KG1 (cell line): ENCODE results near the gene MLXIP.
"Not testable (repeated sequence)": the region's sequence is repeated elsewhere in the genome, so short reads cannot be mapped to it uniquely, and the experiment has no call there.

Source experiments
- DNase-seq: peaks from one replicate; lab custom pipeline; 2025; lab: John Stamatoyannopoulos, UW

The MLXIP gene

GRCh38 chr12:122078141-122079032, at the start of gene MLXIP:
Gene MLXIP, plus strand, starts transcription at chr12:122078756. Its CDS starts 98 bp downstream, at chr12:122078854.
- peak; percentile 80 for DNase-seq

GRCh38 chr12:122028905-122029560, 49.5 kb upstream of the MLXIP start:
- DNase-seq: no peak

- DNase-seq: no peak
Observed at GRCh38 chr12:122029620-122030423, 48.7 kb upstream of the MLXIP start.

GRCh38 chr12:122030424-122031035, 48.0 kb upstream of the MLXIP start:
- DNase-seq: no peak

- DNase-seq: peak; percentile 21
Observed at GRCh38 chr12:122031342-122032216, 47.0 kb upstream of the MLXIP start.

- no peak for DNase-seq
Observed at GRCh38 chr12:122032580-122032979, 46.0 kb upstream of the MLXIP start.

GRCh38 chr12:122035292-122035691, 43.3 kb upstream of the MLXIP start:
- no peak for DNase-seq

- DNase-seq: no peak
Observed at GRCh38 chr12:122036153-122036552, 42.4 kb upstream of the MLXIP start.

GRCh38 chr12:122040579-122041386, 37.8 kb upstream of the MLXIP start:
- DNase-seq: no peak

GRCh38 chr12:122041458-122041857, 37.1 kb upstream of the MLXIP start:
- DNase-seq: not testable (repeated sequence)

- DNase-seq: no peak
Observed at GRCh38 chr12:122042910-122043309, 35.6 kb upstream of the MLXIP start.

- DNase-seq: no peak
Observed at GRCh38 chr12:122043476-122043875, 35.1 kb upstream of the MLXIP start.

GRCh38 chr12:122045262-122045661, 33.3 kb upstream of the MLXIP start:
- no peak for DNase-seq

- DNase-seq: no peak
Observed at GRCh38 chr12:122046145-122046544, 32.4 kb upstream of the MLXIP start.

- no peak for DNase-seq
Observed at GRCh38 chr12:122048151-122048550, 30.4 kb upstream of the MLXIP start.

- no peak for DNase-seq
Observed at GRCh38 chr12:122049827-122050226, 28.7 kb upstream of the MLXIP start.

- no peak for DNase-seq
Observed at GRCh38 chr12:122050706-122051105, 27.9 kb upstream of the MLXIP start.

- DNase-seq: no peak
Observed at GRCh38 chr12:122051231-122051876, 27.2 kb upstream of the MLXIP start.

- no peak for DNase-seq
Observed at GRCh38 chr12:122052285-122052684, 26.3 kb upstream of the MLXIP start.
